Right lobe of liver (tissue), 4 donors: Measurements from ENCODE around the gene HTATSF1.

Source experiments
- CTCF ChIP-seq, 4 donors: fragments of 200-600 bp in 3 of 4; fragments of 450-650 bp in 1 of 4; IDR thresholded peaks; one replicate each; pipeline versions ENCODE4 v1.5.1 to v1.8.0; 2016 to 2022; ENCODE audit warnings: antibody characterized with exemption in 4 of 4, mild to moderate bottlenecking in 2 of 4
- POLR2A ChIP-seq: fragments of 450-650 bp; IDR thresholded peaks from one replicate; pipeline ENCODE4 v1.6.1; 2017; ENCODE audit warnings: antibody characterized with exemption, mild to moderate bottlenecking
- donor health status: DM: no; HTN: no; CAD: no.
- donor health status: DM: no; HTN: no; CAD: no.
- donor health status: DM: no; HTN: yes; CAD: no.

- no peak for TF ChIP-seq CTCF (IDR thresholded peaks at IDR 0.05)
- TF ChIP-seq POLR2A, result no peak
Measured at GRCh38 chrX:136538811-136539210, 41.4 kb downstream of the HTATSF1 start.
